Occipital lobe (tissue), 2 donors: Measurements from ENCODE around the gene SCLY. TPM values are rescaled to one million over a fixed set of nuclear protein-coding genes. Genes with fewer than 3 reads are reported as not detected.
"Not testable (repeated sequence)": the region's sequence is repeated elsewhere in the genome, so short reads cannot be mapped to it uniquely, and the experiment has no call there.

Experiments used
- DNase-seq: peaks from one replicate; lab custom pipeline; 2025; lab: John Stamatoyannopoulos, UW
- total RNA-seq: library from RNA; depleted of rRNA; stranded (reverse); fragments of >200 nt; gene quantifications from one replicate; pipeline ENCODE4 v1.2.3, GENCODE V29; 2014

Gene SCLY
- total RNA-seq, 1 donor from 2014 or later, result 9.2 TPM

DNA sequence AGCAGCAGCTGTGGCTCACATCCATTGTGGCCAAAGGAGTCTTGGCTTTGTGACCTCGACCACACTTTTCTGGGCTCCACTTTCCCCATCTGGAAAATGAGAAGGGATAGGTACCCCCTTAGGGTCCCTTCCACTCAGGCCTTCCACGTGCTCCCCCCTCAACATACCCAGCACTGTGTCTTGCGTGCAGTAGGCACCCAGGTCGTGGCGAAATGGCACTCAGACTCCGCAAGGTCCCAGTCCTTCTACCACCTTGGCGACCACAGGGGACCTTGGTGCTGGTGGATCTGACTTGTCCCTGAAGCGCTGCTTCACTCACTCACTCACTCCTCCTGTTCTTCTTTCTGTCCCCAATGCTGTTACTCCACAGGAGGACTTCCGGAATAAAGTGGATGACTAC, 19.9 kb upstream of the SCLY start:
- no peak for DNase-seq

DNA sequence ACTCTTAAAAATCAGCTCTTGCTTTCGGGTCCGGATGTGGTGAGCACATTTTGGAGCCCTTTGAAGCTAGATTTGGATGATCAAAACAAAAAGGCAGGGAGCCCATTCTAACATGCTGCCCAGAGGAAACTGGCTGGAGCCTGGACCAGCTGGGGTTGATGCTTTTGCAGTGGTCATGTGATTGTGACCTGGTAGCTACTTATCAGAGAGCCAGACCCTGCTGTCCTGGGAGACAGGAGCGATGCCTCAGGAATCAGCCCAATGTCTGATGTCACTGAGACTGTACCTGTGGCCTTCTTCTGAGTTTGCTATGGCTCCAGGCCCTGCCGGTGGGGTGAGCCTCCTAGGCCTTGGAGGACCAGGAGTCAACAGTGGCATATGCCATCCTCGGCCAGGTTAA, 18.7 kb upstream of the SCLY start:
- no peak for DNase-seq

DNA sequence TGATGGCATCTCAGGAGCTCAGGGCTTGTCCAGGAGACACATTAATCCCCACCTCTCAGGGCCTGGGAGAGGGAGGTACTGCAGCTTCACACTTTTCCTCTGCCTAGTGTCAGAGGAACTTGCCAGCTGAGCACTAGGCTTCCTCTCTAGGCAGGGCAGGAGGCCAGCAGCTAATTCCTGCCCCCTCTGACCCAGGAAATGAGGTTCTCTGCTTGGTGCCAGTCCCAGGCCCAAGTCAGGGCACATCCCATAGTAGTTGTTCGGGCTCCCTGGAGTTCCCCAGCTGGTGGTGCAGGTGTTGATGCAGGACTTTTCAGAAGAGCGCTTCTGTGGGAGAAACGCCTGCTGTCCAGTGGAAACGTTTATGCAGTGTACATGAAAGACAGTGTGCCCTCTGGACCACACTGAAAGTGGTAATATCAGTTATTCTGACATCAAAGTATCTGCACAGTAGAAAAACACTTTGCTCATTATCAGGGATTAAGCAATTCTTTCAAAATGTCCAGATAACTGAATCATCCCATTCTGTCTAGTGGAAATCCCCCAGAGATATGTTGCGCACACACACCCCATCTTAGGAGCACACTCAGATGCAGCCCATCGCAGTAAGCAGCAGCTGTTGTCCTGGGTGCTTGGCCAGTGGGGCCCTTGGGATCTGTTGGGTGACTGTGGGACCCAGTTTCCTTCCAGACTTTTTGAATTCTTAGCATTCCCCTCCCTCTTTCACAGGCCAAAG, 17.8 kb upstream of the SCLY start:
- no peak for DNase-seq

DNA sequence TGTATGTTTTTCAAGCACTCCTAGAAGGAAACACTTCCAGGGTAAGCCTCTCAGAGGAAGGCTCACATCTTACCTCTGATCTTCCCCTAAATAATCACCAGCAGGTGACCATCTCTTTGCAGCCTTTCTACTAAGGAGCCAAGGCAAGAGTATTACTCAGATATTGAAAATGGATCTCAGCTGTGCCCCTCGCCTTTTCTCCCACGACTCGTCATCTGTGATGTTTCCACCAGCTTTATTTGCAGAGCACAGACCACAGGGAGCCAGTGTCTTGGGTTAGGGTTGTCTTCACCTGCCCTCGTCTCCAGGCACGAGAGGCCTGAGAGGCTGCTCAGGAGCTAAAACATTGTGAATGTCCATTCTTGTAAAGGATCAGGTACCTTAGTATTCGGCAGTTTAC, 16.9 kb upstream of the SCLY start:
- DNase-seq, result no peak

DNA sequence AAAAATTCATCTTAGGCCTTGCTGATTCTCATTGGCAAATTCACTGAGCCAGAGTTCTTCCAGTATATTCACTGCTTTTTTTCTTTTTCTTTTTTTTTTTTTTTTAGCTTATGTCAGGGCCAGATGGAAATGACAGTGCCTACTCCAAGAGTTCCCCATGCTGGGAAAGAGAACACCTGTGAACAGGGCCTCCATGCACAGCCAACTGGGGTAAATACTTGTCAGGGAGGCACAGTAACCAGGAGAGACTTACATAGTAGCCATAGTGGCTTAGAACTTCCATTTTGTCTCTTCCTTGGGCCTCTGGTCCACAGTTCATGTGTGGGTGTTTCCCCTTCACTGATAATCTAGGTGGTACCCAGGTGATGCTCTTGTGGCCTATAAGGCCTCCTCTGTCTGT, 15.2 kb upstream of the SCLY start:
- DNase-seq, result no peak

DNA sequence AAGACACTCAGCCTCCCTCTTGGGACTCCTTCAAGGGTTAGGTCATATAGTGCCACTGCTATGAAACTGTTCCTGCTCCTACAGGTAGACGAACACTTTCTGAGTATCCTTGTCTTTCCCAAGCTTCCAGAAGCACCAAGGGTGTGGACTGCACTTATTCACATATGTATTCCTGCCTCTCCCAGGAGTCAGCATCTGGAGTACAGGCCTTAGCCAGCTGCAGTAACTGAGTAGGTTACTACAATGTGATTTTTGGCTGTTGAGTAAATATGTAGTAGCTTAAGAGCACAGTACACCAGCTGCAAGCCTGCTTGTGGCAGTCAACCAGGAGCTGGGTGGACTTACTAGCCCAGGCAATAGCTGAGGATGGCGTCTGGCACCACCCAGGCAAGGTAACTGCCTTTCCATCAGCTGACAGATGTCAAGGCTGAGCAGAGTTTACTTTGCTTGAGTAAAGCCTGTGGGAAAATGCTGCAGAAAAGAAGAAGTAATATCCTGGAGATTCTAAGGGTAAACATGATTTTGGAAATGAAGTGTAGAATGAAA, 14.0 kb upstream of the SCLY start:
- DNase-seq, result no peak

DNA sequence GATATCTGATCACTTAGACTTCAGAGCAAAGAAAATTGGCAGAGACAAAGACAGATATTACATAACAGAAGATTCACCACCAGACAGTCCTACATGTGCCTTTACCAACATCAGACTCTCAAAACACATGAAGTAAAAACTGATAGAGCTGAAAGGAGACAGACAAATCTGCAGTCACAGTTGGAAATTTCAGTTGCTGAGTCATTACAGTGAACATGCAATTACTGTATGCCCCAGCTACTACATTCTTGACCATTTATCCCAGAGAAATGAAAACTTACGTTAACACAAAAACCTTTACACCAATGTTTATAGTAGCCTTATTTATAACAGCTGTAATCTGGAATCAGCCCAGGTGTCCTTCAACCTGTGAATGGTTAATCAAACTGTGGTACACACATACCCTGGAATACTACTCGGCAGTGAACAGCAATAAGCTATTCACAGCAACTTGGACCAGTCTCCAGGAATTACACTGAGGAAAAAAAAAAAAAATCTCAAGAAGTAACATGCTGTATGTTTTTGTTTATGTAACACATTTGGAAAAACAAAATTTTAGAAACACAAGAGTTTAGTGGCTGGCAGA, 7.5 kb upstream of the SCLY start:
- DNase-seq, result no peak

DNA sequence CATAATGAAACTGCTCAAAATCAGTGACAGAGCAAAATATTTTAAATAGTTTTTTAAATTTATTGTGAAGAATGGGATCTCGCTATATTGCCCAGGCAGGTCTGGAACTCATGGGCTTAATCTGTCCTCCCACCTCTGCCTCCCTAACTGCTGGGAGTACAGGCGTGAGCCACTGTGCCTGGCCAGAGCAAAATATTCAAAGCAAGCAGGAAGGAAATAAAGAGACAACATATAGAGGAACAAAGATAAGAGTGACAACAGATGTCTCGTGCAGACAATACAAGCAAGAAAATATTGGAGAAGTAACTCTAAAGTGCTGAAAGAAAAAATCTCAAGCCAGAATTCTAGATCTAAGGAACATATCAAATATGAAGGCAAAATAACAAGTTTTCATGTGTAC, 5.0 kb upstream of the SCLY start:
- no peak for DNase-seq

DNA sequence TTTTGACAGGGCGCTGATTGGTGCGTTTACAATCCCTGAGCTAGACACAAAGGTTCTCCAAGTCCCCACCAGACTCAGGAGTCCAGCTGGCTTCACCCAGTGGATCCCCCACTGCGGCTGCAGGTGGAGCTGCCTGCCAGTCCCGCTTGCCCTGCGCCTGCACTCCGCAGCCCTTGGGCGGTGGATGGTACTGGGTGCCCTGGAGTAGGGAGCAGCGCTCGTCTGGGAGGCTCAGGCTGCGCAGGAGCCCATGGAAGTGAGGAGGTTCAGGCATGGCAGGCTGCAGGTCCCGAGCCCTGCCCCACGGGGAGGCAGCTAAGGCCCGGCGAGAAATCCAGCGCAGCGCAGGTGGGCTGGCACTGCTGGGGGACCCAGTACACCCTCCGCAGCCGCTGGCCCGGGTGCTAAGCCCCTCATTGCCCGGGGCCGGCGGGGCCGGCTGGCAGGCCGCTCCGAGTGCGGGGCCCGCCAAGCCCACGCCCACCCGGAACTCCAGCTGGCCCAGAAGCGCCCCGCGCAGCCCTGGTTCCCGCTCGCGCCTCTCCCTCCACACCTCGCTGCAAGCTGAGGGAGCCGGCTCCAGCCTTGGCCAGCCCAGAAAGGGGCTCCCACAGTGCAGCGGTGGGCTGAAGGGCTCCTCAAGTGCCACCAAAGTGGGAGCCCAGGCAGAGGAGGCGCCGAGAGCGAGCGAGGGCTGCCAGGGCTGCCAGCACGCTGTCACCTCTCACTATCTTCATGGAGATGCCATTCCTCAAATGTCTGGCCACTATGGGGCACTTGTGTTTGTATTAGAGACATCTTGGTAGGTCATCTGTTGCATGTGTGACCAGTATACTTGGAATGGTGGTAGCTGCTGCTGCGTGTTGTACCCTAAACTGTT, 2.9 kb upstream of the SCLY start:
- not testable (repeated sequence) for DNase-seq

DNA sequence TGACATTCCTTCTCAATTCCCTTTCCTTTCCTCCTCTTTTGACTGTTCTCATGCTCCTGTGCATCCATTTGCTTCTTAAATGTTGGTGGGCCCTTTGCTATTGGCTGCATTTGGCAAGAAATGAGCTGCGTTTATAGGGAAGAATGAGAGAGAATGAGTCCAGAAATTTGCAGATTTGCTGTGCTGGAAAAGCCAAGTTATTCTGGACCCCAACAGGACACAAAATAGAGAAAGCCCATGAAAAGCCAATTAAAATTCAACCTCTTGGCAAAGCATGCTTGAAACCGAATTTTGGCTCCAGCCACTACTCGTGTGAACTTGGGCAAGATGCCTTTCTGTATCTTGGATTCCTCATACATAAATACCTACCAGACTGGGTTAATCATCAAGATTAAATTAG, 1.3 kb upstream of the SCLY start:
- no peak for DNase-seq

DNA sequence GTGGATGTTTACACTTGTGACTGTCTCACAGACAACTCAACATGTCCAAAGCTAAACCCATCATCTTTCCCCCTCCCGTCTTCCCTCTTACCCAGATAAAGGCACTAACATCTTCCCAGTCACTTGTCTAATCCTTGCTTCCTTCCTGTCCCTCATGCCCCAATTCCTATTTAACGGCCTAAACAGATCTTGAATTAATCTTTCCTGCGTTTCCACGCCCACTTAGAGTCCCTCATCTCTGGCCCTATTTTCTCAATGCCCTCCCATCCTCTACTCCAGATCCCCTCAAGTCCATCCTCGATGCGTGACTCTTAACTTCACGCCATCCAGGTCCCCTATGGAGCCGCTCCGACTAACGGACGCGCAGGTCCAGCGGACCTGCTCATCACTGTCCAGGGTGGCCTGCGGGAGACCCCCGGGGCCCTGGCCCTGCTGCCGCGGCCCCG, 682 bp upstream of the SCLY start:
- DNase-seq, result no peak

DNA sequence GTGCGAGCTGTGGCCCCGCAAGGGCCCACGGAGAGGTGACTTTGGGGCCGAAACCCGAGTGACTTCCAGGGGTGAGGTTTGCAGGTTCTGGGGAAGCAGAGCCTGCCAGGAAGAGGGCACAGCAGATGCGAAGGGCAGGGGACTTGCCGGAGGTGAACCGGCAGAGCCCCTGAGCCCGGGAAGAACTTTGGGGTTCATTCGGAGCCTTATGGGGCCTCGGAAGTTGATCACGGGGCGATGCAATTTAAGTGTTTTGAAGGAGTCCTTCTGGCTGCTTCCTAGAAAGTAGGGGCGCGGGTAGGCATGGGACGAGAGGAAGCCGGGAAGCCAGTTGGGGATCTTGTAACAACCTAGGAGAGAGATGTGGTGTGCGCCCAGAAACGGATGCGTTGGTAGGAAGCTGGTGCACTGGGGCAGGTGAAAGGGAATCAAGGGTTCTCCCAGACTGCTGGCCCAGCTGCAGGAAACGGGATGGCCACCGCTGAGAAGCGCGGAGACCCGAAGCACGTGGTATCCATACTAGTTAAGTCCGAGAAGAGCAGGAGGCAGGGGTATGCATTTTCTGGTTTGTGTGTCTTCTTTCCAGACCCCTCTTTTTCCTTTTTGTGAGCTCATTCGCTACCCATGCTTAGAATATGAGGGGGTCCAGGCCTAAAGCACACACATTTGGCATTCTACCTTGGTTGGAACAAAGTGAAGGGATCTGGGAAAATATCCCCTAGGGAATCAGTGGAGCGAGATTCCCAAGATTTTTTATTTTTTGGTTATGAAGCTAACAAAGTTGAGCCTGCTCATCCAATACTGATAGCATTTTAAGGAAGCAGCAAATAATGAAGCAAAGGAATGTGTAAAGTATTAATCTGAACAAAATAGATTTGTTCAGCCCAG, 758 bp downstream of the SCLY start:
- DNase-seq, result no peak

DNA sequence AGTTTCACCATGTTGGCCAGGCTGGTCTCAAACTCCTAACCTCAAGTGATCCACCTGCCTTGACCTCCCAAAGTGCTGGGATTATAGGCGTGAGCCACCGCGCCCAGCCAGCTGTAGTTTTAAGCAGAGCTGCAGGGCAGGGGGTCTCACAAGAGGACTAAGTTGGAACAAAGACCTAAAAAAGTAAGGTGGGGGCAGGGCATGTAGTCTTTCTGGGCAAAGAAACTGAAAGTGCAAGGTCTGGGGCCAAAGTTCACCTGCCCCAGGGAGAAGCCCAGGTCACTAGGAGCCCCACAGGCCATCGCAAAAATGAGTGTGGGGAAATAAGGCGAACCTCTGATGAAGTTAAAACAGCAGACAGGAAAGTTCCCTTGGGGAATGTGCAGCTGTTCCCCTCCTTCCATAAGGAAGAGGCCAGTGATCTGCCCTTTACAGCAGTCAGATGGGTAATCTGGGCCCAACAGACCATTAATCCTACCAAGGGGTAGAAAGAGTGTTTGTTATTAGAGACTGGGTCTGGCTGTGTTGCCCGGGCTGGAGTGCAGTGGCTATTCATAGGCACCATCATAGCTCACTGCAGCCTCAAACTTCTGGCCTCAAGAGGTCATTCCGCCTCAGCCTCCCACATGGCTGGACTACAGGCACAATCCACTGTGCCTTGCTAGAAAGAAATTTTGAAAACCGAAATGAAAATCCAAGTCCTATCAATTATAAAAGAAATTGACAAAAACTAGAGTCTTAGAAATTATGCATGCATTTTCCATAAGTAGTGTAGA, 2.8 kb downstream of the SCLY start:
- DNase-seq, result no peak

DNA sequence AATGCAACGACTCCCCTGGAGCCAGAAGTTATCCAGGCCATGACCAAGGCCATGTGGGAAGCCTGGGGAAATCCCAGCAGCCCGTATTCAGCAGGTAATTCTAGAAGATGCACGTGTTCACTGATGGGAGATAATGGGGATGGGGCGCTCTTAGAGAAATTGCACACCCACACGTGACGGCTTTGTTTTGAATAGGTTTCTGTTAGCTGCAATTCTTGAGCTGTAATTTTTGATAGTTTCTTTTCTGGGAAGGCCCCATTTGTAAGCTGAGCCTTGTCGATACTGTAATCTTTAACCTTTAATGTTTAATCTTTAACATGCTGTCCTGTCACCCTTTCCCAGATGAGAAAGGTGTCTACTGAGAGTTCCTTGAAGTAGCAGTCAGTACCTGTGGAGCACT, 3.6 kb downstream of the SCLY start:
- DNase-seq, result no peak

DNA sequence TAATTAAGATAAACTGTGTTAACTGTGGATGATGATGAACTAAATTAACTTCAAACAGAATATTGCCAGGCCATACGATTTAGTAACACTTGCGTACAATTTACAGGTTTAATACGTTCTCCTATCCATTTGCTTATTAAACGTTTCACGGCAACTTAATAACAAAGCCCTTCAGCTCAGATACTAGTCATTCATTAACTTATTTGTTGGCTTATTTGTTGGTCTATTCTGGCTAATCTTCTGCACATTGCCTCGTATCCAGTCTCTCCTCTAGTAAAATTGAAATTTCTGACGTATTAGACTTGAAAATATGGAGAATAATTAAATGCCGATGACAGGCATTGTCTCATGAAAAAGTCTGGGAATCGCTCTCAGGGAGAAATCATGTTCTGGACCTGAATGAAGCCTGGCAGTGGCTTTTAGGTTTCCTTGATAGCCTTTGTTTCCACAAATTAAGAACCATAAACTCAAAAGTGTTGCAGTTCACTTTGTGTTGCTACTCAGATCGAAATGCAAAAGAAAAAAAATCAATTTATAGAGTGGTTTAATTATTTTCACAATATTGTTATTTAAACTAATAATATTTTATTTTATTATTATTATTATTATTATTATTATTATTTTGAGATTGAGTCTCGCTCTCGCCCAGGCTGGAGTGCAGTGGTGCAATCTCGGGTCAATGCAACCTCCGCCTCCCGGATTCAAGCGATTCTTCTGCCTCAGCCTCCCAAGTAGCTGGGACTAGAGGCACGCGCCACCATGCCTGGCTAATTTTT, 4.5 kb downstream of the SCLY start:
- DNase-seq, result no peak

DNA sequence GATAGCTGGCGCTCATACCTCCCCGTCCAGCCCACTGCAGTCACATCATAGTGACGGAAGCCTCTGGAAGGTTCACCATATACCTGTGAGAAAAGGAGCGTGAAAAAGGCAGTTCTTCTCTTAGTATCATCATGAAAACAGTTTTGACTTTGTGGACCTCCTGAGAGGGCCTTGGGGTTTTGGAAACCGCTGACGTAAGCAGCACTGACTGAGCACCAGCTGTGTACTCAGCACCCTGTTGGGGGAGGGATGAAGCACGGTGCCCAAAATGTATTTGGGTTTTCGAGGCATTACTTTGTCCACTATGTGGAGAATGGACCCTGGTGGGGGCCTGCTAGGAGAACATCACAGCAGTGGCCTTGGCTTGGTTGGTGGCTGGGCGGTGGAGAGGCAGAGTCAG, 5.4 kb downstream of the SCLY start:
- DNase-seq, result no peak

DNA sequence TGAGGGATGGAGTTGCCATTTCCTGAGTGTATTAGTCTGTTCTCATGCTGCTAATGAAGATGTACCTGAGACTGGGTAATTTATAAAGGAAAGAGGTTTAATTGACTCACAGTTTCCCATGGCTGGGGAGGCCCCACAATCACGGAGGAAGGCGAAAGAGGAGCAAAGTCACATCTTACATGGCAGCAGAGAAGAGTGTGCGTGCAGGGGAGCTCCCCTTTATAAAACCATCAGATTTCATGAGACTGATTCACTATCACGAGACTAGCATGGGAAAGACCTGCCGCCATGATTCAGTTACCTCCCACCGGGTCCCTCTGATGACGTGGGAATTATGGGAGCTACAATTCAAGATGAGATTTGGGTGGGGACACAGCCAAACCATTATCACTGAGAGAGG, 5.9 kb downstream of the SCLY start:
- DNase-seq, result not testable (repeated sequence)

DNA sequence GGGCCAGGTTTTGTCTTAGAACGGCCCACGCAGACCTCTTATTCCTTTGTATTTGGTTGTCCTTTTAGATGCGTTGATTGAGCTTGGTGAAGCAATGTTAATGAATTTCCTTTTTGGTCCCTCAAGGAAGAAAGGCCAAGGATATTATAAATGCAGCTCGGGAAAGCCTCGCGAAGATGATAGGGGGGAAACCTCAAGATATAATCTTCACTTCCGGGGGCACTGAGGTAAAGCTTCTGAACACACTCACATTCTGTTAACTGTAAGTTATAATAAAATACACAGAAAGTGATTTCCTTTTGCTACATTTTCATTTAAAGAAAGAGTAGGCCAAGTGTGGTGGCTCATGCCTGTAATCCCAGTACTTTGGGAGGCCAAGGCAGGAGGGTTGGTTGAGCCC, 7.1 kb downstream of the SCLY start:
- no peak for DNase-seq

DNA sequence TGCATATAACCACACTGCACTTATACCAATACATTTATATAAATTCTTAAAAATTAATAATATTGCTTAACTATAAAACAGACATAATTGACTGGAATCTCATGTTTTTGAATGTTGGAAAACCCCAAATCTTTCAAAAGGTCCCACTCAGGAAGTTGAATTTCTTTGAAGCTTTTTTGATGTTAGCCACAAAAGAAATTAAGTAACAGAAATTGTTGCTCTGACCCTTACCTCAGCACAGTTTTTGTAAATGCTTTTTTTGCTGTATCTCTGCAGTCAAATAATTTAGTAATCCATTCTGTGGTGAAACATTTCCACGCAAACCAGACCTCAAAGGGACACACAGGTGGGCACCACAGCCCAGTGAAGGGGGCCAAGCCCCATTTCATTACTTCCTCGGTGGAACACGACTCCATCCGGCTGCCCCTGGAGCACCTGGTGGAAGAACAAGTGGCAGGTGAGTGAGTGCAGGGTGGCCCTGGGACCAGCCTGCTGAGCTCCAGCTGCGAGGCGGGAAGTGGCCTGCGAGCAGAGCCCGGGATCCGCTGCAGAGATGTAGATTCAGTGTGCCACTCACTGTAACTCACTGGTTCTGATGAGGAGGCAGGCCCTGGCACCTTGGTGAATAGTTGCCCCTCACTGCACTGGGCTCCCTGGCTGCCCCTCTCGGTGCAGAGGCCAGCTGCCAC, 8.4 kb downstream of the SCLY start:
- no peak for DNase-seq
